SK-N-SH (cell line): Measurements from ENCODE around the gene KIDINS220. TPM values are rescaled to one million over a fixed set of nuclear protein-coding genes. Genes with fewer than 3 reads are reported as not detected.

Source experiments
- CTCF ChIA-PET: fragments of 300-600, 350-600 bp; formaldehyde crosslinking; extraction: SDS; loops from one replicate; lab custom pipeline; 2021; lab: Yijun Ruan, JAX
- POLR2A ChIA-PET: fragments of 350-600 bp; sonication (Branson Sonifier 250); formaldehyde crosslinking; extraction: SDS; loops from one replicate; lab custom pipeline; 2020; ENCODE audit warnings: antibody characterized with exemption, inconsistent platforms; lab: Yijun Ruan, JAX
- DNase-seq: peaks from one replicate; pipeline ENCODE4 v3.0.0; 2012
- H2AFZ ChIP-seq: fragments of 200-600 bp; sonication (generic); 2 replicates; pipeline ENCODE4 v1.8.1; 2016; ENCODE audit warnings: antibody characterized with exemption, mild to moderate bottlenecking, low read depth
- H3F3A ChIP-seq: fragments of 200-600 bp; sonication (generic); replicated peaks from 2 replicates; pipeline ENCODE3; 2016; ENCODE audit warnings: antibody characterized with exemption, mild to moderate bottlenecking; ENCODE audit not compliant: insufficient read depth
- H3K27ac ChIP-seq, 2 experiments: fragments of 200-500 bp in 1 of 2; fragments of 200-600 bp in 1 of 2; sonication (Bioruptor generic) in 1 of 2; sonication (generic), shearing (Covaris generic) in 1 of 2; 2 replicates each; pipeline versions ENCODE4 v1.5.1 to v1.6.1; 2014 to 2016; ENCODE audit warnings: low read depth in 2 of 2, inconsistent platforms in 1 of 2, low read length in 1 of 2, mild to moderate bottlenecking in 1 of 2, mixed read lengths in 1 of 2
- H3K27me3 ChIP-seq: fragments of 200-600 bp; sonication (generic), shearing (Covaris generic); 2 replicates; pipeline ENCODE4 v1.6.1; 2016; ENCODE audit warnings: mixed run types; ENCODE audit not compliant: insufficient read depth
- H3K36me3 ChIP-seq, 2 experiments: fragments of 200-500 bp in 1 of 2; fragments of 200-600 bp in 1 of 2; sonication (Bioruptor generic) in 1 of 2; sonication (generic) in 1 of 2; replicated peaks in 1 of 2; 2 replicates each; pipeline versions ENCODE3 to v1.5.1; 2014 to 2016; ENCODE audit warnings: low read length in 1 of 2, mild to moderate bottlenecking in 1 of 2; ENCODE audit not compliant: insufficient read depth in 2 of 2, control insufficient read depth in 1 of 2
- H3K4me1 ChIP-seq, 2 experiments: fragments of 200-500 bp in 1 of 2; fragments of 200-600 bp in 1 of 2; sonication (Bioruptor generic) in 1 of 2; sonication (generic), shearing (Covaris generic) in 1 of 2; 2 replicates each; pipeline versions ENCODE4 v1.5.1 to v1.6.1; 2014 to 2016; ENCODE audit warnings: low read depth in 1 of 2, low read length in 1 of 2, mixed run types in 1 of 2; ENCODE audit not compliant: insufficient read depth in 2 of 2, control insufficient read depth in 1 of 2
- H3K4me2 ChIP-seq: fragments of 200-600 bp; sonication (generic), shearing (Covaris generic); 2 replicates; pipeline ENCODE4 v1.6.1; 2017; ENCODE audit warnings: mixed run types
- H3K4me3 ChIP-seq, 2 experiments: fragments of 200-500 bp in 1 of 2; fragments of 200-600 bp in 1 of 2; sonication (Bioruptor generic) in 1 of 2; sonication (generic), shearing (Covaris generic) in 1 of 2; 2 replicates each; pipeline versions ENCODE4 v1.5.1 to v1.8.1; 2014 to 2016; ENCODE audit warnings: low read depth in 2 of 2, inconsistent platforms in 1 of 2, low read length in 1 of 2, mild to moderate bottlenecking in 1 of 2, mixed read lengths in 1 of 2, moderate library complexity in 1 of 2
- H3K79me2 ChIP-seq: fragments of 200-600 bp; sonication (generic); 2 replicates; pipeline ENCODE4 v1.8.1; 2017; ENCODE audit warnings: mild to moderate bottlenecking; ENCODE audit not compliant: insufficient read depth
- H3K9ac ChIP-seq: fragments of 200-600 bp; sonication (generic); 2 replicates; pipeline ENCODE4 v1.6.1; 2017; ENCODE audit warnings: mixed run types
- H3K9me2 ChIP-seq: fragments of 200-600 bp; sonication (generic); 2 replicates; pipeline ENCODE4 v1.6.1; 2017; ENCODE audit warnings: mixed run types
- H3K9me3 ChIP-seq: fragments of 200-600 bp; sonication (generic); 2 replicates; pipeline ENCODE4 v1.6.1; 2017; ENCODE audit warnings: mixed run types, mild to moderate bottlenecking, moderate library complexity
- H4K20me1 ChIP-seq: fragments of 200-600 bp; sonication (generic); 2 replicates; pipeline ENCODE4 v1.6.1; 2017; ENCODE audit warnings: mild to moderate bottlenecking, mixed run types; ENCODE audit not compliant: insufficient read depth
- CTCF ChIP-seq: fragments of 200-600 bp; sonication (generic); IDR thresholded peaks from 2 replicates; pipeline ENCODE4 v1.6.1; 2017; ENCODE audit warnings: antibody characterized with exemption, mild to moderate bottlenecking, moderate library complexity
- FOSL2 ChIP-seq: IDR thresholded peaks from 2 replicates; pipeline ENCODE4 v1.4.0; 2012; ENCODE audit warnings: low read depth, mild to moderate bottlenecking, moderate library complexity, borderline replicate concordance
- FOXJ3 ChIP-seq: sonication (generic); formaldehyde crosslinking; IDR thresholded peaks from 2 replicates; pipeline ENCODE4 v1.5.1; 2020; ENCODE audit warnings: mild to moderate bottlenecking, missing genetic modification reagents
- FOXM1 ChIP-seq: IDR thresholded peaks from 2 replicates; pipeline ENCODE4 v1.4.0; 2012; ENCODE audit warnings: low read depth, mild to moderate bottlenecking
- GABPA ChIP-seq: IDR thresholded peaks from 2 replicates; pipeline ENCODE4 v1.4.0; 2012; ENCODE audit warnings: low read depth, mild to moderate bottlenecking
- GATA2 ChIP-seq: sonication (generic); formaldehyde crosslinking; IDR thresholded peaks from 2 replicates; pipeline ENCODE4 v1.5.0; 2020; ENCODE audit warnings: mild to moderate bottlenecking, missing genetic modification reagents
- IRF3 ChIP-seq: fragments of 150-350 bp; IDR thresholded peaks from 2 replicates; pipeline ENCODE4 v1.6.1; 2016; ENCODE audit warnings: mild to moderate bottlenecking, low read depth, low read length
- MAX ChIP-seq: IDR thresholded peaks from 2 replicates; pipeline ENCODE4 v1.4.0; 2012; ENCODE audit warnings: low read depth
- NRF1 ChIP-seq: IDR thresholded peaks from 2 replicates; pipeline ENCODE4 v1.6.1; 2012; ENCODE audit warnings: low read depth, mild to moderate bottlenecking, low read length
- POLR2AphosphoS5 ChIP-seq: IDR thresholded peaks from 2 replicates; pipeline ENCODE4 v1.6.1; 2012; ENCODE audit warnings: low read depth, low read length
- REST ChIP-seq: IDR thresholded peaks from 2 replicates; pipeline ENCODE4 v1.6.1; 2012; ENCODE audit warnings: mild to moderate bottlenecking, low read depth, low read length, moderate library complexity
- RXRA ChIP-seq: IDR thresholded peaks from 2 replicates; pipeline ENCODE4 v1.4.0; 2012; ENCODE audit warnings: low read depth, mild to moderate bottlenecking, borderline replicate concordance
- SIN3A ChIP-seq: IDR thresholded peaks from 2 replicates; pipeline ENCODE4 v1.6.1; 2012; ENCODE audit warnings: low read depth, mild to moderate bottlenecking, low read length, moderate library complexity, borderline replicate concordance
- SMC3 ChIP-seq: IDR thresholded peaks from 2 replicates; pipeline ENCODE4 v1.6.1; 2012; ENCODE audit warnings: low read depth, low read length, improper control_type of control experiment
- TCF12 ChIP-seq: IDR thresholded peaks from 2 replicates; pipeline ENCODE4 v1.4.0; 2012
- USF1 ChIP-seq: IDR thresholded peaks from 2 replicates; pipeline ENCODE4 v1.4.0; 2012; ENCODE audit warnings: low read depth, borderline replicate concordance
- USF2 ChIP-seq: fragments of 150-350 bp; IDR thresholded peaks from 2 replicates; pipeline ENCODE4 v1.6.1; 2017; ENCODE audit warnings: antibody characterized with exemption, low read length, low read depth, borderline replicate concordance
- YY1 ChIP-seq: IDR thresholded peaks from 2 replicates; pipeline ENCODE4 v1.4.0; 2012; ENCODE audit warnings: low read depth, mild to moderate bottlenecking
- ZBTB33 ChIP-seq: IDR thresholded peaks from 2 replicates; pipeline ENCODE4 v1.4.0; 2012; ENCODE audit warnings: low read depth, borderline replicate concordance
- WGBS: methylation state at CpG from one replicate; pipeline ENCODE4 v1.1.6; 2017; ENCODE audit warnings: low lambda C conversion rate; 5-methylcytosine and 5-hydroxymethylcytosine counted together
- polyA plus RNA-seq, 3 experiments: library from polyadenylated mRNA; depleted of rRNA; stranded (reverse); fragments of >200 nt; gene quantifications; 2 replicates each; pipeline ENCODE4 v1.2.3, GENCODE V29; 2012

KIDINS220 gene
- polyA plus RNA-seq, 1 of the 3 experiments (the other 2 are of a cell fraction), result 18.2 TPM

- WGBS, result under 1% methylated on average over 30 of the region's 30 CpGs
- TF ChIP-seq FOXM1 (peak; percentile 58; the same call in 1 of the 2 replicates), YY1 (no peak; the same call in 1 of the 2 replicates), FOXJ3 (CRISPR knock-in tag) (peak; percentile 88), FOSL2 (no peak), TCF12 (peak; percentile 84), ZBTB33 (no peak), USF1 (no peak), CTCF (no peak), SIN3A (peak; percentile 92), POLR2AphosphoS5 (peak; percentile 64; the same call in 1 of the 2 replicates), RXRA (no peak), MAX (peak; percentile 60), REST (peak; percentile 19; the same call in 1 of the 2 replicates), IRF3 (no peak), GATA2 (CRISPR knock-in tag) (peak; percentile 99), SMC3 (peak; percentile 29; the same call in 1 of the 2 replicates), USF2 (no peak), GABPA (no peak), NRF1 (0 out of 2 replicates have a peak, but pooled peaks have one; percentile 3)
These were observed 154.4 kb downstream of the KIDINS220 start for GRCh38 chr2:8682719-8683667.

More at GRCh38 chr2:8682719-8683667, 154.4 kb downstream of the KIDINS220 start:
- Histone ChIP-seq H4K20me1 (peaks cover 33% of the 10 kb centered on the region), H2AFZ (no peak overlapping the region), H3K9me2 (no peaks in the 10 kb centered on the region), H3K36me3 (peaks cover 0 to 20% of the 10 kb centered on the region in 2 experiments), H3K4me1 (peaks cover 8 to 38% of the 10 kb centered on the region in 2 experiments; a peak in 3 of 4 replicates), H3F3A (peaks cover 50% of the 10 kb centered on the region), H3K27ac (peak overlapping the region; percentile 74 to 97), H3K4me2 (peak overlapping the region; percentile 92), H3K27me3 (no peaks in the 10 kb centered on the region), H3K9ac (peak overlapping the region; percentile 92), H3K79me2 (peaks cover 42% of the 10 kb centered on the region), H3K9me3 (no peaks in the 10 kb centered on the region), H3K4me3 (peak overlapping the region; percentile 98 to 100)
- DNase-seq, result peak; percentile 77
- POLR2A ChIA-PET, result interaction anchor here (1.0 to 7.4 kb wide), 20 partner anchors 11 to 1586 kb away, joined by 3 to 154 read pairs (median 5); no protein-coding TSS in a partner anchor
- CTCF ChIA-PET, result interaction anchor here (0.9 to 4.9 kb wide), 8 partner anchors 10 to 1586 kb away, joined by 3 to 25 read pairs (median 8); no protein-coding TSS in a partner anchor
